Measurements from ENCODE around the gene KCNB1. TPM values are rescaled to one million over a fixed set of nuclear protein-coding genes. Genes with fewer than 3 reads are reported as not detected.

The KCNB1 gene
- polyA plus RNA-seq, 1 donor from 2014 or later, result 3.6 TPM

DNA sequence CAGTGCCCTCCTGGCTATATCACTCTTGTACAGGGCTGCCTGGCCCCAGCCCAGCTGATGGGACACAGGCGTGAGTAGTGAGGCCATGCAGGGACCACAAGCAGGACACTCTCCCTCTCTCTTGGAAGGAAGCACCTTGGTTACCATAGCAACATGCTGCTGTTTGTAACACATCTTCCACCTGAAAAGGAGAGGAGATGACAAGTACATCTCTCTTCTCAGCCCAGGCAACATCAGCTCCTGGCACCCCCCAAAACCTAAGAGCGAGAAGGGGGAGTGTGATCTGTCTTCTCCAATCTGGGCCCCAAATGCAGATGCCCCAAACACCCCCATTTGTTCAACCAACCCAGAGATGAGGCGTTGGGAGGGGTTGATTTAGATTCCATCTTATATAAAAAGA, 49.9 kb downstream of the KCNB1 start:
- Histone ChIP-seq H3K27ac (ENCODE audit: low read length) (peak overlapping the region; percentile 84), H3F3A (ENCODE audit: insufficient read depth, low read length, poor library complexity, severe bottlenecking) (peaks cover 5% of the 10 kb centered on the region), H3K27me3 (ENCODE audit: insufficient read depth, low read depth, low read length) (no peaks in the 10 kb centered on the region), H2AFZ (ENCODE audit: low read depth, low read length) (no peak overlapping the region), H3K9ac (ENCODE audit: low read length) (peak overlapping the region; percentile 66), H3K9me3 (ENCODE audit: low read length) (no peaks in the 10 kb centered on the region), H3K4me3 (ENCODE audit: low read length) (peak overlapping the region; percentile 34), H4K20me1 (ENCODE audit: insufficient read depth) (no peaks in the 10 kb centered on the region), H3K4me2 (ENCODE audit: low read length) (peak overlapping the region; percentile 10), H3K36me3 (ENCODE audit: insufficient read depth, low read length) (no peaks in the 10 kb centered on the region), H3K79me2 (replicated peaks; ENCODE audit: insufficient read depth, low read length) (no peaks in the 10 kb centered on the region), H3K9me2 (ENCODE audit: insufficient read depth, low read length) (no peaks in the 10 kb centered on the region)
- TF ChIP-seq MXI1 (conservative IDR thresholded peaks at IDR 0.05; ENCODE audit: poor library complexity, severe bottlenecking) (no peak), EP300 (conservative IDR thresholded peaks at IDR 0.05; ENCODE audit: poor library complexity, severe bottlenecking) (peak; percentile 57), SMC3 (conservative IDR thresholded peaks at IDR 0.05; ENCODE audit: poor library complexity) (peak; percentile 18), CTCF (IDR thresholded peaks at IDR 0.05; ENCODE audit: poor library complexity, severe bottlenecking) (no peak), TAF1 (IDR thresholded peaks at IDR 0.05; ENCODE audit: low read depth) (no peak), EZH2 (IDR thresholded peaks at IDR 0.05; ENCODE audit: borderline replicate concordance, insufficient read depth, low read length, poor library complexity, severe bottlenecking) (no peak), POLR2AphosphoS5 (IDR thresholded peaks at IDR 0.05) (peak; percentile 59), RAD21 (conservative IDR thresholded peaks at IDR 0.05) (no peak)
- TF ChIP-seq, protein P1, sequence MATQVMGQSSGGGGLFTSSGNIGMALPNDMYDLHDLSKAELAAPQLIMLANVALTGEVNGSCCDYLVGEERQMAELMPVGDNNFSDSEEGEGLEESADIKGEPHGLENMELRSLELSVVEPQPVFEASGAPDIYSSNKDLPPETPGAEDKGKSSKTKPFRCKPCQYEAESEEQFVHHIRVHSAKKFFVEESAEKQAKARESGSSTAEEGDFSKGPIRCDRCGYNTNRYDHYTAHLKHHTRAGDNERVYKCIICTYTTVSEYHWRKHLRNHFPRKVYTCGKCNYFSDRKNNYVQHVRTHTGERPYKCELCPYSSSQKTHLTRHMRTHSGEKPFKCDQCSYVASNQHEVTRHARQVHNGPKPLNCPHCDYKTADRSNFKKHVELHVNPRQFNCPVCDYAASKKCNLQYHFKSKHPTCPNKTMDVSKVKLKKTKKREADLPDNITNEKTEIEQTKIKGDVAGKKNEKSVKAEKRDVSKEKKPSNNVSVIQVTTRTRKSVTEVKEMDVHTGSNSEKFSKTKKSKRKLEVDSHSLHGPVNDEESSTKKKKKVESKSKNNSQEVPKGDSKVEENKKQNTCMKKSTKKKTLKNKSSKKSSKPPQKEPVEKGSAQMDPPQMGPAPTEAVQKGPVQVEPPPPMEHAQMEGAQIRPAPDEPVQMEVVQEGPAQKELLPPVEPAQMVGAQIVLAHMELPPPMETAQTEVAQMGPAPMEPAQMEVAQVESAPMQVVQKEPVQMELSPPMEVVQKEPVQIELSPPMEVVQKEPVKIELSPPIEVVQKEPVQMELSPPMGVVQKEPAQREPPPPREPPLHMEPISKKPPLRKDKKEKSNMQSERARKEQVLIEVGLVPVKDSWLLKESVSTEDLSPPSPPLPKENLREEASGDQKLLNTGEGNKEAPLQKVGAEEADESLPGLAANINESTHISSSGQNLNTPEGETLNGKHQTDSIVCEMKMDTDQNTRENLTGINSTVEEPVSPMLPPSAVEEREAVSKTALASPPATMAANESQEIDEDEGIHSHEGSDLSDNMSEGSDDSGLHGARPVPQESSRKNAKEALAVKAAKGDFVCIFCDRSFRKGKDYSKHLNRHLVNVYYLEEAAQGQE (IDR thresholded peaks at IDR 0.05; ENCODE audit: borderline replicate concordance), result peak; percentile 54

DNA sequence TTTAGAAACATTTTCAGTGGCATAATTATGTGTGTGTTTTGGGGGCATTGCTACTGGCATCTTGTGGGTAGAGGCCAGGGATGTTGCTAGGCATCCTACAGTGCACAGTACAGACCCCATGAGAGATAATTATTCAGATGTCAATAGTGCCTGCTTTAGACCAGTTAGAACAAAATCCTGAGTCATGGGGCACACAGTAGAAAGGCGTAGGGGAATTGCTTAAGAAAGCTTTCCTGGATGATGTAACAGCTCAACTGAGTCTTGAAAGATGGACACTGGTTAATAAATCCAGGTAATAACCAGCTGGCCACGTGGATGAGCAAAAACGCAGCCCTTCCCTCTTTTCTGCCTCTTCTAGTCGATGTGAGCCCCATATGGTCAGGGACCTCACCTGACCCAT, 51.1 kb downstream of the KCNB1 start:
- no peaks in the 10 kb centered on the region for H3K36me3 ChIP-seq (ENCODE audit: insufficient read depth, low read length)
- H3F3A ChIP-seq (ENCODE audit: insufficient read depth, low read length, poor library complexity, severe bottlenecking), result peaks cover 5% of the 10 kb centered on the region
- no peaks in the 10 kb centered on the region for H3K27me3 ChIP-seq (ENCODE audit: insufficient read depth, low read depth, low read length)
- H3K9ac ChIP-seq (ENCODE audit: low read length), result no peak overlapping the region
- peak overlapping the region; percentile 84 for H3K27ac ChIP-seq (ENCODE audit: low read length)
- H4K20me1 ChIP-seq (ENCODE audit: insufficient read depth), result no peaks in the 10 kb centered on the region
- no peaks in the 10 kb centered on the region for H3K79me2 ChIP-seq (replicated peaks; ENCODE audit: insufficient read depth, low read length)
- TF ChIP-seq SMC3 (conservative IDR thresholded peaks at IDR 0.05; ENCODE audit: poor library complexity), result no peak
- TF ChIP-seq EZH2 (IDR thresholded peaks at IDR 0.05; ENCODE audit: borderline replicate concordance, insufficient read depth, low read length, poor library complexity, severe bottlenecking), result no peak
- TF ChIP-seq TAF1 (IDR thresholded peaks at IDR 0.05; ENCODE audit: low read depth), result no peak
- no peak for TF ChIP-seq EP300 (conservative IDR thresholded peaks at IDR 0.05; ENCODE audit: poor library complexity, severe bottlenecking)
- TF ChIP-seq, protein P1 (IDR thresholded peaks at IDR 0.05; ENCODE audit: borderline replicate concordance), result no peak
- no peak for TF ChIP-seq RAD21 (conservative IDR thresholded peaks at IDR 0.05)
- no peak for TF ChIP-seq CTCF (IDR thresholded peaks at IDR 0.05; ENCODE audit: poor library complexity, severe bottlenecking)
- no peak for TF ChIP-seq POLR2AphosphoS5 (IDR thresholded peaks at IDR 0.05)
- no peak for TF ChIP-seq MXI1 (conservative IDR thresholded peaks at IDR 0.05; ENCODE audit: poor library complexity, severe bottlenecking)
- no peak overlapping the region for H3K4me3 ChIP-seq (ENCODE audit: low read length)
- H3K4me2 ChIP-seq (ENCODE audit: low read length), result no peak overlapping the region
- no peaks in the 10 kb centered on the region for H3K9me3 ChIP-seq (ENCODE audit: low read length)
- H2AFZ ChIP-seq (ENCODE audit: low read depth, low read length), result no peak overlapping the region
- H3K9me2 ChIP-seq (ENCODE audit: insufficient read depth, low read length), result no peaks in the 10 kb centered on the region
